G401.6 (cell line): ENCODE results near the gene MAFF.
A peak's percentile ranks its signal among the peaks of the same experiment; 100 is the strongest.
"Not testable (repeated sequence)": the region's sequence is repeated elsewhere in the genome, so short reads cannot be mapped to it uniquely, and the experiment has no call there.

ENCODE experiments used
- FAIRE-seq: peaks from 2 replicates; lab custom pipeline; 2012; peaks lifted over from hg19 to GRCh38; lab: Jason Lieb, UNC

MAFF gene

GRCh38 chr22:38177926-38178604 is 23.7 kb upstream of the MAFF start:
- peak; percentile 83 for FAIRE-seq

DNA sequence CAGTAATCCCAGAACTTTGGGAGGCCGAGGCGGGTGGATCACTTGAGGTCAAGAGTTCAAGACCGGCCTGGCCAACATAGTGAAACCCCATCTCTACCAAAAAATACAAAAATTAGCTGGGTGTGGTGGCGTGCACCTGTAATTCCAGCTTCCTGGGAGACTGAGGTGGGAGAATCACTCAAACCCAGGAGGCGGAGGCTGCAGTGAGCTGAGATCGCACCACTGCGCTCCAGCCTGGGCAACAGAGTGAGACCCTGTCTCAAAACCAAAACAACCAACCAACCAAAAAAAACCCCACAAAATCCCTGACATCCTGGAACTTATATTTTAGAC is 23.2 kb upstream of the MAFF start:
- FAIRE-seq, result not testable (repeated sequence)

GRCh38 chr22:38180841-38181452 is 20.8 kb upstream of the MAFF start:
- FAIRE-seq, result no peak

DNA sequence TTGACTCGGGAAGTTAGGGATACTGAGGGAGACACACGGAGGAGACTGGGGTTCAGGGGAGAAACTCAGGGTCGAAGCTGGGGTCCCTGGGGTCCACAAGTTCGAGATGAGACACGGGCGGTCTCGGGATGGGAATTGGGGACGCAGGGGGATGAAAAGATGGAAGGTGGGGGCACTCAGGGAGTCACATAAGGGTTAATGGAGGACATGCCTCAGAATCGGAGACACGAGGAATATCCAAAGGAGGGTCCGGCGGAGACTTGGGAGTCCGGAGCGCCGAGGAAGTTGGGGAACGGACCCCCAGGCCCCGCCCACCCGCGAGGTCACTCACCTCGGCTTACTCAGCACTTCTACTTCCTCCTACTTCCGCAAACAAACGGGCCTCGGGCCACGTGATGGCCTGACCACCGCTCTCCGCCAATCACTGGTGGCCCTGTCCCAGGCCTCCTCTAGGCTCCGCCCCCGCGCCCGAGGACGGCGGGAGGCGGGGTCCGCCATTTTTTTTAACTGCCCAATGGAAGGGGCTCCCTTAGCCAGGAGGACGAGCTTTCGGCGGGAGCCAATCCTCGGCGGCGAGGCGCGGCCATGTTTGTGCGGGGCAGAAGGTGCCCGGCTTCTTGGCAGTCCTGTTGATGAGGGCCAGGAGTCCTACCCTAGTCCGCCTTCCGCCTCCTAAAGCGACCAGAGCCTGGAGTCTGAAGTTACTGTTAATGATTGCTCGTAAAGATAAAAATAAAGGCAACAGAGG is 20.2 kb upstream of the MAFF start, which contains the start of gene PLA2G6:
PLA2G6 (minus strand) TSS at position 378 of the 748 bp plus-strand sequence. CDS start 12,404 bp downstream, outside the sequence.
- FAIRE-seq, result peak; percentile 98

DNA sequence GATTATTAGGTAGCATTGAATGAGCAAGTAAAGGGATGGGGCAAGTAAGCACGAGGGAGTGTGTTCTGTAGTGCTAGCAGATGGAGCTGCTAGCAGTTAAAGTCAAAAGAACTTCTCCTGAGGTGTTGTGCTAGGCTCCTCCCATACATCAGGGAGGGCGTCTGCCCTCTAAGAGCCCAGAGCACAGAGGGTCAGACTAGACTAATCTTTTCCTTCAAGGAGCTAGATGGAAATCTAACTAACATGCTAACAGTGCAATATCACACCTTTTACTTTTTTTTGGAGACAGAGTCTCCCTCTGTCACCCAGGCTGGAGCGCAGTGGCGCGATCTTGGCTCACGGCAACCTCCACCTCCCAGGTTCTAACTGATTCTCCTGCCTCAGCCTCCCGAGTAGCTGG is 17.0 kb upstream of the MAFF start:
- no peak for FAIRE-seq

- no peak for FAIRE-seq
Observed at GRCh38 chr22:38186429-38186828, 15.4 kb upstream of the MAFF start.

DNA sequence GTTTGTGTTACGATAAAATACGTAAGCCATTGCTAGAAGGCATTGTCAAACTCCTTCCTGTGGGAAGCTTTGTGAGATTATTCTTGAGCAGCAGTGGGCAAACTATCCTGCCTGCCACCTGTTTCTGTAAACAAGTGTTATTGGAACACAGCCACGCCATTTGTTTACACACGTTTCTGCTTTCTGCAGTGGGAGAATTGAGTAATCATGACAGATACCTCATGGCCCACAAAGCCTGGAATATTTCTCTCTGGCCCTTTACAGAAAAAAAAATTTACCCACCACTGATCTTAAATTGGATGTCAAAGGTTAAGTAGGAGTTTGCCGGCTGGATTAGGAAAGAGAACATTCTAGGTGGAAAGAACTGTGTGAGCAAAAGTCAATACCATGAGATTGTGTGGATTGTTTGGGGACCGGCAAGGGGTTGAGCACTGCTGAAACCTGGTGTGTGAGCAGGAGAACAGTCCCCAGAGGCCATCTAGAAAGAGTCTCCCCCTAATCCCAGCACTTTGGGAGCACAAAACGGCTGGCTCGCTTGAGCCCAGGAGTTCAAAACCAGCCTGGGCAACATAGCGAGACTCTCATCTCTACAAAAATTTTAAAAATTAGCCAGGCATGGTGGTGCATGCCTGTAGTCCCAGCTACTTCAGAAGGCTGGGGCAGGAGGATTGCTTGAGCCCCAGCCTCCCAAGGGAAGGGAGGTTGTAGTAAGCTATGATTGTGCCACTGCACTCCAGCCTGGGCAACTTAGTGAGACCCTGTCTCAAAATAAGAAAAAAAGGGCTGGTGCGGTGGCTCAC is 14.2 kb upstream of the MAFF start:
- FAIRE-seq, result no peak

GRCh38 chr22:38189104-38189503 is 12.7 kb upstream of the MAFF start:
- FAIRE-seq, result no peak

DNA sequence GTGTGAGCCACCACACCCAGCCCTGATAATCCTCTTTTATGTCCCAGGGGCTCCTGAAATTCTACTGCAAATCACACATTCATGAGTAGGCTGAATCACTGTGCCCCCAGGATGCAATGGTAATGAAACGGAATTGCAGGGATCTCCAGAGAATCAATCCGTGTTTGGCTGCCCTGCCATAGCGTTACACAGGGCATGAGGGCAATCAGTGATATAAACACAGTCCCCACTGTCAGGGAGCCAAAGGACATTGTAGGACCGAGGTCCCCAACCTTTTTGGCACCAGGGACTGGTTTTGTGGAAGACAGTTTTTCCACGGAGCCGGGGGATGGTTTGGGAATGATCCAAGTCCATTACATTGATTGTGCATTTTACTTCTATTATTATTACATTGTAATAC is 11.2 kb upstream of the MAFF start:
- FAIRE-seq, result no peak

- FAIRE-seq, result no peak
Observed at GRCh38 chr22:38191055-38191454, 10.7 kb upstream of the MAFF start.

DNA sequence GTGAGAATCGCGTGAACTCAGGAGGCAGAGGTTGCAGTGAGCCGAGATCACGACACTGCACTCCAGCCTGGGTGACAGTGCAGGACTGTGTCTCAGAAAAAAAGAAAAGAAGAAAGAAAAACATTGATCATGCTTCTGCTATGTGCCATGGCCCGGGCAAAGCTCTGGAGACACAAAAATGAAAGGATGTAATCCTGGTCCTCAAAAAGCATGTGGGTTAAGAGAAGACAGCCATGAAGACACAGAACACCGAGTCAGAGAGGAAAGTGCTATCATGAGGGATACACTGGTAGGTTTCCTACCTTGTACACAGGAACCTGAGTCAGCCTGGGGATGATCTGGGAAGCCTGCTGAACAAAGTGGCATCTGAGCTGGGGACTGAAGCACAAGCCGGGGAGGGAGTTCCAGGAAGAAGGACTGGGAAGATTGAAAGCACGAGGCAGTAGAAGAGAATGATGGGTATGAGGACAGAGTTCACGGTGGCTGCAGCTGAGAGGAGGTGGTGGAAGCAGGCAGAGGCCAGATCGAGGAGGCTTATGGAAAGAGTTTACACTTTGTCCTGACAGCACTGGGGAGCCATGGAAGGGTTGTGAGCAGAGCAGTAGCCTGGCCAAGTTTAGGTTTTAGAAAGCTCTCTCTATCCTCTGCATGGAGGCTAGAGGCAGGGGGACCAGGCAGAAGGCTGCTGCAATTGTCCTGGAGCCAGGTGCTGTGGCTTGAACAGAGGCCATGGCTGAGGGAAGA is 9.9 kb upstream of the MAFF start:
- no peak for FAIRE-seq

- no peak for FAIRE-seq
Observed at GRCh38 chr22:38192475-38192863, 9.3 kb upstream of the MAFF start.

- no peak for FAIRE-seq
Observed at GRCh38 chr22:38193580-38193979, 8.2 kb upstream of the MAFF start.

DNA sequence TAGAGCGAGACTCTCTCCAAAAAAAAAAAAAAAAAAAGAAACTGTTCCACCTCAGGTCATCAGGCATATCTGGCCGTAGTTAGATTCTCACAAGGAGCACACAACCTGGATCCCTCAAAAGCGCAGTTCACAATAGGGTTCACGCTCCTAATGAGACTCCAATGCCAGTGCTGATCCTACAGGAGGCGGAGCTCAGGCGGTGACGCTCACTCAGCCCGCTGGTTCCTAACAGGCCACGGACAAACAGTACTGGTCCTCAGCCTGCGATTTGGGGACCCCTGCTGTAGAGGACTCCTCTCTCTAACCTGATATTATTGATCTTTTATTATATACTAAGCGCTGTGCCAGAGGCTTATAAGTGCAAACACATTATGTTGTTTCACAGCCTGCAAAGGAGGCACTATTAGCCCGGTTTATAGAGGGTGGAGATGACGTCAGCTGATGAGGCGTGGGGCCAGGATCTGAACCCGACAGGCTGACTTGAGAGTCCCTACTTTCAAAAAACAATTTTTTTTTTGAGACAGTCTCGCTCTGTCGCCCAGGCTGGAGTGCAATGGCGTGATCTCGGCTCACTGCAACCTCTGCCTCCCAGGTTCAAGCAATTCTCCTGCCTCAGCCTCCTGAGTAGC is 4.9 kb upstream of the MAFF start:
- no peak for FAIRE-seq

DNA sequence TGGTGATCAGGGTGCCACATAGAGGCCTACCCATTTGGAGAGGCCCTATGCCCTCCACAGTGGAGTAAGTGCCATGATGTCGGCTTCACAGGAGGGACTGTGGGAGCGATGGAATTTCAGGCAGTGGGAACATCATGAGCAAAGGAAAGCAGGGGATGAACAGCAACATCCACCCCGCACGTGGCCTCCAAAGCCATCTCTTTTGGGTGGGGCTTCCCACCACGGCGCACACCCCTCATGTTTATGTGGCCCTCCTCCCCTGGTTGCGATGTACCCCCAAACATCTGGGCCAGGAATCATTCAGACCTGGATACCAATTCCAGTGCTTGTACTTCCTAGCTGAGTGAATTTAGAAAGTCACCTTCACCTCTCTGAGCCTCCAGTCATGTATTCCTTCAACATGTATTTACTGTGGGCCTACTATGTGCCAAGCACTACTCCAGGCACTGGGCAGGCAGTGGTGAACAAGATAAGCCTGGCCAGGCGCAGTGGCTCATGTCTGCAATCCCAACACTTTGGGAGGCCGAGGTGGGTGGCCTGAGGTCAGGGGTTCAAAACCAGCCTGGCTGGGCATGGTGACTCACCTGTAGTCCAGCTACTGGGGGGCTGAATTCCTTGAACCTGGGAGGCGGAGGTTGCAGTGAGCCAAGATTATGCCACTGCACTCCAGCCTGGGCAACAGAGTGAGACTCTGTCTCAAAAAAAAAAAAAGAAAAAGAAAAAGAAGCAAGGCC is 1.8 kb upstream of the MAFF start:
- FAIRE-seq, result no peak

DNA sequence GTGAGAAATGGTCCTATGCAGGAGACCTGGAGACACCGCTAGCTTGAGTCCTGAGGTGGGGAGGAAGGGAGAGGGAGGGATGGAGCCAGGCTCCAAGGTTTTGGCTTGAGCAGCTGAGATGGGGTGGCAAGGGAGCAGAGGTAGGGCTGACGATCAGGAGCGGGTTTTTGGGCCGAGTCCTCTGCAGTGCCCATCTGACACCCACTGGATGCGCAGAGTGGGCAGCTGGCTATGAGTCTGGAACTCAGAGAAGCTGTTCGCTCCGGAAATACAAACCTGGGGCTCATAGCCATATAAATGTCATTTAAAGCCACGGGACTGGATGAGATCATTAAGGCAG is 453 bp upstream of the MAFF start:
- no peak for FAIRE-seq

GRCh38 chr22:38202437-38203089 is 769 bp downstream of the MAFF start:
- no peak for FAIRE-seq

DNA sequence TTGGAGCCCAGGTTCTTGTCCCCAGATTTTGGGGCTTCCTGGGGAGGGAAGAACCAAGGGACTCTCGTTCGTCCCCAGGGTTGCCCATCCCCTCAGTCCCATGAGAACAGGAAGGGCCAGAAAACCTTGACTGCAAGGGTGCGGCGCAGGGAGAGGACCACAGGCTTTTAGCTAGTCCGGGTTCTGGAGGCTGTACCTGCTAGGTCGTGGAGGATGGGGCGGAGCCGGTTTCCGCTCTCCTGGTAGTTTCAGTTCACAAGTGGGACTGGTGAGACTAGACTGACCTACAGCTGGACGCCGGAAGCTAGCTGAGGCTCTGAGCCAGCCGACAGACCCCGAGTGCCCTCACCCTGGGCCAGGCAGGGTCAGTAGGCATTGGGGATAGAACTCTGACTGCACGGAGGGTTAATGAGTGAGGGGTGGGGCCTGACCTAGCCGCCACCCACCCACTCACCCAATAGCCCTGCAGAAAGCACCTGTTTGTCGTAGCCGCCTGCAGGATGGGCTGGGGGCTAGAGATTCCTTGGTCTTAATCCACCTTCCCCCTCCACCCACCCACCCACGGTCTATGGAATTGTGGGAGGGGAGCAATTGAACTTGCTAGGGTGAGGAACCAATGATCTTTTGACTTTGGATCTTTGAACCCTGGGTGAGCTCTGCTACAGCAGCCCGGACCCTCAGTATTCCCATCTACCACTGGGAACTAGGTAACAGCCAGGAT is 1.5 kb downstream of the MAFF start:
- FAIRE-seq, result no peak

DNA sequence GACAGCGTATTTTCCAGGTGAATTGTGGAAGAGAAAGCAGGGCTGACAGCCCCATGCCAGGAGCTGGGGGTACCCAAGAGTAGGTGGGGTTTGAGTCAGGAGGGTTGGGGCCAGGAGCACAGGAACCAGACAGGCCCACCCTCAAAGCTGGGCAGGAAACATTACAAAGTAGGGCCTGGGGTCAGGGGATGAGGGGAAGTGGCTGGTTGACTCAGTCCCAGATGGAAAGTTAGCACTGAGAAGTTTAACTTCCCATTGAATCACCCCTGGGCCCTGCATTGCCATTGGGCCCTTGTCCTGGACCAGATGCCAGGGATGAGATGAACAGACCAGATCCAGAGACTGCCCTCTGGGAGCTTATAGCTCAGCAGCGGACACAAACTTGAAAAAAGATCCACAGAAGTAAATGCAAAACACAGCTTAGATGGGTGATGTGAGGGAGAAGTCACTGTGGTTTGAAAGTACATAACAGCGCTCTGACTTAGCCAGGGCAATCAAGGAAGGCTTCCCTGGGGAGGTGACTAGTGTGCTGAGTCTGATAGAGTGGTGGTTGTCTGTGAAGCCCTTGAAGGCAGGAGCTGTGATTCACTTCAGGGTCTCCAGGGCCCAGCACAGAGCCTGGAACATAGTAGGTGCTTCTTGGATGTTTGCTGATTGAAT is 2.2 kb downstream of the MAFF start:
- FAIRE-seq, result no peak
